ENCODE results near the gene ANKRD44.

DNA sequence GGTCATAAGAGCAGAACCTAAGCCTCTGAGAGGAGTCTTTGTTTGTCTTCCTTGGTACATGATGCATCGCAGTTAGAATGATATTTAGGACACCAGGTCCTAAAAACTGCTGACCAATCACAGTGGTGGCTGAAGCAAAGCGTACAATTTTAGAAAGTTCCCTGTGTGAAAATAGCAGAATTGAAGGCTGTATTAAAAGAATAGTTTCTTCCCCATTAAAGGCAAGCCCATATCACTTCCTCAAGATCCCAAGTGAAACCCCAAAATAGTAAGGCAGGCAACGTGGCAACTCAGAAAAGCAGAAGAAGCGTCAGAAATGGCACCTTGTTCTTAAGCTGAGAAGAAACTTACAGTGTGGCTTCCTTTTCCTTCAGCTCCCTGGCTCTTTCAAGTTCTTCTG lies 229.3 kb downstream of the ANKRD44 start:
- TF ChIP-seq POLR2A (IDR thresholded peaks at IDR 0.05) (no peak), POLR2AphosphoS5 (IDR thresholded peaks at IDR 0.05) (no peak), CTCF (IDR thresholded peaks at IDR 0.05) (no peak), EP300 (IDR thresholded peaks at IDR 0.05) (no peak)

All from gastroesophageal sphincter (tissue), 3 donors.